ENCODE results near the gene UGT2A1.

Gene UGT2A1

DNA sequence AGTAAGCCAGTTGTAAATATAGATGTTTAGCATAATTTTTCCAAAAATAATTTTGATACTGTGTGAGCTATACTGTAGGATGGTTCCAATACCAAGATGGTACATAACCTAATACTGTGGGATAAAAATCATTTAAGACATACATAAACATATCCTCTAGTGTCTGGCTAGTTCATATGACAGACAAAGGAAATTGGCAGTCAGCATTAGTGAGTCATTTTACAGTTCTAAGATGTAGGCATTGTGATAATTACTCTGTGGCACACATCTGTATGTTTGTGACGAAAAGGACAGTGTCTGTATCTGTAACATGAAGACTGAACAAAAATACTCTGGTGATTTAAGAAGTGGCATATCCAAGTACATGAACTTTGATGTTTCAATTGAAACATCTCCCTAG lies 63.2 kb downstream of the UGT2A1 start:
- no peak for DNase-seq (ENCODE audit: low spot score)

- no peak for DNase-seq (ENCODE audit: low spot score)
Measured at GRCh38 chr4:69584135-69584534, 68.9 kb downstream of the UGT2A1 start.

DNA sequence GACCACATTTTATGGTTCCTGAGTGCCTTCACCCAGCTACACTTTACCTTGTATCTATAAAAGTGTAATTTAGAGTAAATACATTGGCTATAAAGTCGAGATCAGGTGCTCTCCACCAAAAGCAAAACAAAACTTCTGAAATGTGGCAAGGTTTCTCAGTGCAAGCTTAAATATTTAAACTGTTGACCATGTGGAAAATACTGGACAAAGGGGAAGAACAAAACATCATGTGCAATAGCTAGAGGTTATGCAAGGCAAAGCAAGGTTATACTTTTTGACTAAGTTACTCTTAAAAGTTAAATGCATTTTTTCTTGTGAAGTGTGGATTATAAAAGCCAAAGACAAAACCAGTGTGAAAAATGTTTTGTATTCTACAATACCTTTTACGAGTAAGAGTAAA lies 69.5 kb downstream of the UGT2A1 start:
- no peak for DNase-seq (ENCODE audit: low spot score)

DNA sequence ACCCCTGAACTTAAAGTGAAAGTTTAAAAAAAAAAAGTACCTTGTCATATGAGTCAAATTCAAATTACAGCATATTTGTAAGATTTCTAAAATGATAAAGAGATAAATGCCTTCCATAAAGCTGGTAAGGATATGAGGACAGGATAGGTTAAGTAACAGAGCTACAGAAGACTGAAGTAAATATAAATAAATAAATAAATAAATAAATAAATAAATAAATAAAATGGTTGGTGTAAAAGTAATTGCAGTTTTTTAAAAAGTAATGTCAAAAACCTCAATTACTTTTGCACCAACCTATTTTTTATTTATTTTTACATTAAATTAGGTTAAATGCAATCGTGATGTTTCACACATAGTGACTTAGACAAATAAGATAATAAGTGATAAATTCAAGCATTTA lies 75.8 kb downstream of the UGT2A1 start:
- no peak for DNase-seq (ENCODE audit: low spot score)

GRCh38 chr4:69576251-69576877 lies 76.7 kb downstream of the UGT2A1 start:
- no peak for DNase-seq (ENCODE audit: low spot score)

DNA sequence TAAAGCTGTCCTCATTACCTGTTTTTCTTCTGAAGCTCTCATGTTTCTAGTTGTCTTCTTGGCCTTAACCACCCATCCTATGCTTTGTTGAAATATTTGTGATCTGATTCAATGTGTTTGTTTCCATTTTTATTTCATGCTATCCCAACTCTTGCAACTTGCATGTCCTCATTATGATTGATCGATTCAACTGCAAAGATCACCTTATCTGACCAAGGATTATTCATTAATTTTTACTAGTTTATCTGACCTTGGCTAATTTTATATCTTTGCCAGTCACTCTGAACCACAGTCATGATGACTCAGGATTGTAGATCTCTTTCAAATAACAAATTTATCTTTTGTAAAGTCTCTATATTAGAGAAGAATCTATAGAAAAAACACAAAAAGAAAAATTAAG lies 84.3 kb downstream of the UGT2A1 start:
- DNase-seq (ENCODE audit: low spot score): no peak

DNA sequence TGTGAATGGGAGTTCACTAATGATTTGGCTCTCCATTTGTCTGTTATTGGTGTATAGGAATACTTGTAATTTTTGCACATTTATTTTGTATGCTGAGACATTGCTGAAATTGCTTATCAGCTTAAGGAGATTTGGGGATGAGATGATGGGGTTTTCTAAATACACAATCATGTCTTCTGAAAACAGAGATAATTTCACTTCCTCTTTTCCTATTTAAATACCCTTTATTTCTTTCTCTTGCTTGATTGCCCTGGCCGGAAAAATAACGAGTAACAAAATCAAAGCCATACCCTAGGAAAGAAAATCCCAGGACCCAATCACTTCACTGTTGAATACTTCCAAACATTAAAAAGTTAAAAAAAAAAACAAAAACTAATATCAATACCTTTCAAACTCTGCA lies 89.6 kb downstream of the UGT2A1 start:
- no peak for DNase-seq (ENCODE audit: low spot score)

GRCh38 chr4:69549651-69550050 lies 103.4 kb downstream of the UGT2A1 start:
- DNase-seq (ENCODE audit: low spot score): no peak

DNA sequence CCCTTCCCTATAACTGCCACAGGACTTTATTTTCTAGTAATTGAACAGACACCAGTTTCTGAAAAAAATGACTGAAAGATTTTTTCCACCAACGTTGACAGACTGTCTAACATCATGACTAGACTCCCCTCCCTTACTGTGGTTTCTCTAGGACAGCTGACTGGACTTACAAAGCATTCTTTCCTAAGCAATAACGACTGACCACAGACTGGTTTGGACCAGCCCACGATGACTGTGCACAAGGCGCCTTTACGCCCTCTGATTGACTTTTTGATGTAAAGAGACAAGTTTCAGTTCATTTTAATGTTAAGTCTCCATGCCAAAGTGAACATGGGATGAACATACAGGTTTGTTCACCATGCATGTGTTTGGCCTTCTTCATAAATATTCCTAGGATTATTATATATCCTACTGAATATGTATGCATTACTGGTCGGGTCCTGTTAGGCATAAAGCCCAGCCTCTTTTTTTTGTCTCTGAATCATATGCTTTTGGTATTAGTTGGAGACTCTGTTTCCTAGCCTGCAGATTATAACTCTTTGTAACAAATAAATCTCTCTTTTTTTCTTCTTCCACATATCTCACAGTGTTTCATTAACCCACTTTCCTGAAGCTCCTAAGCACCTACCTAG lies 106.8 kb downstream of the UGT2A1 start:
- DNase-seq (ENCODE audit: low spot score): no peak

All from AG20443 (cell line).